GM12875 (cell line): ENCODE data around the gene EHMT2.
"Not testable (repeated sequence)": the region's sequence is repeated elsewhere in the genome, so short reads cannot be mapped to it uniquely, and the experiment has no call there.

ENCODE experiments used
- H3K4me3 ChIP-seq: one replicate; pipeline ENCODE4 v1.5.1; 2011; ENCODE audit warnings: low read depth, low read length, control low read depth
- CTCF ChIP-seq: IDR thresholded peaks from 2 replicates; pipeline ENCODE4 v1.5.1; 2011; ENCODE audit warnings: low read depth, mild to moderate bottlenecking, control low read depth, inconsistent platforms, low read length, moderate library complexity, borderline replicate concordance; ENCODE audit not compliant: insufficient read depth

Gene EHMT2

GRCh38 chr6:31861919-31862343 lies 35.6 kb downstream of the EHMT2 start:
- H3K4me3 ChIP-seq = peak overlapping the region; percentile 78
- no peak for TF ChIP-seq CTCF

- TF ChIP-seq CTCF = no peak
- no peak overlapping the region for H3K4me3 ChIP-seq
These were observed 36.3 kb downstream of the EHMT2 start for GRCh38 chr6:31861150-31861549.

- TF ChIP-seq CTCF = no peak
- H3K4me3 ChIP-seq = no peak overlapping the region
These were observed 37.1 kb downstream of the EHMT2 start for GRCh38 chr6:31860349-31860748.

- TF ChIP-seq CTCF = no peak
- no peak overlapping the region for H3K4me3 ChIP-seq
These were observed 37.6 kb downstream of the EHMT2 start for GRCh38 chr6:31859923-31860322.

- TF ChIP-seq CTCF = no peak
- H3K4me3 ChIP-seq = no peak overlapping the region
These were observed 38.8 kb downstream of the EHMT2 start for GRCh38 chr6:31858707-31859106.

- H3K4me3 ChIP-seq = not testable (repeated sequence)
These were observed 39.7 kb downstream of the EHMT2 start for GRCh38 chr6:31857774-31858173.

GRCh38 chr6:31851980-31852718 lies 45.3 kb downstream of the EHMT2 start:
- not testable (repeated sequence) for H3K4me3 ChIP-seq

GRCh38 chr6:31851485-31851832 lies 46.0 kb downstream of the EHMT2 start:
- no peak overlapping the region for H3K4me3 ChIP-seq
- no peak for TF ChIP-seq CTCF
